ENCODE measurements around the gene ACSL4.

GRCh38 chrX:109739625-109740432 is 6.8 kb upstream of the ACSL4 start:
- TF ChIP-seq CTCF (conservative IDR thresholded peaks at IDR 0.05; ENCODE audit: low read length) (no peak), EZH2phosphoT487 (IDR thresholded peaks at IDR 0.05; ENCODE audit: borderline replicate concordance) (no peak)

Data from Loucy (cell line).